NCI-H1105 treated with DMSO at 0.1 percent for 48 hours (cell line): ENCODE measurements around the gene ULK4.
"Not testable (repeated sequence)": the region's sequence is repeated elsewhere in the genome, so short reads cannot be mapped to it uniquely, and the experiment has no call there.

Source experiments
- DNase-seq: peaks from one replicate; lab custom pipeline; 2025; lab: John Stamatoyannopoulos, UW

Gene ULK4

GRCh38 chr3:41579861-41580260, 382.0 kb downstream of the ULK4 start:
- DNase-seq: no peak

GRCh38 chr3:41578798-41579197, 383.1 kb downstream of the ULK4 start:
- DNase-seq: no peak

- no peak for DNase-seq
Measured at GRCh38 chr3:41575724-41576123, 386.2 kb downstream of the ULK4 start.

- DNase-seq: no peak
Measured at GRCh38 chr3:41574900-41575299, 387.0 kb downstream of the ULK4 start.

- DNase-seq: no peak
Measured at GRCh38 chr3:41573591-41573990, 388.3 kb downstream of the ULK4 start.

- no peak for DNase-seq
Measured at GRCh38 chr3:41572092-41572491, 389.8 kb downstream of the ULK4 start.

GRCh38 chr3:41569632-41570305, 392.1 kb downstream of the ULK4 start:
- no peak for DNase-seq

GRCh38 chr3:41565948-41566514, 395.9 kb downstream of the ULK4 start:
- no peak for DNase-seq

- no peak for DNase-seq
Measured at GRCh38 chr3:41565003-41565402, 396.9 kb downstream of the ULK4 start.

- not testable (repeated sequence) for DNase-seq
Measured at GRCh38 chr3:41556245-41556644, 405.7 kb downstream of the ULK4 start.

- no peak for DNase-seq
Measured at GRCh38 chr3:41532976-41533375, 428.9 kb downstream of the ULK4 start.

- DNase-seq: no peak
Measured at GRCh38 chr3:41526995-41527573, 434.8 kb downstream of the ULK4 start.

- DNase-seq: no peak
Measured at GRCh38 chr3:41525303-41526064, 436.4 kb downstream of the ULK4 start.

GRCh38 chr3:41523897-41524296, 438.0 kb downstream of the ULK4 start:
- no peak for DNase-seq

- DNase-seq: no peak
Measured at GRCh38 chr3:41522612-41523011, 439.3 kb downstream of the ULK4 start.

GRCh38 chr3:41521010-41521655, 440.8 kb downstream of the ULK4 start:
- DNase-seq: no peak

GRCh38 chr3:41519746-41520145, 442.2 kb downstream of the ULK4 start:
- DNase-seq: no peak

- DNase-seq: no peak
Measured at GRCh38 chr3:41518626-41519025, 443.3 kb downstream of the ULK4 start.

GRCh38 chr3:41508063-41508696, 453.7 kb downstream of the ULK4 start:
- DNase-seq: no peak

- no peak for DNase-seq
Measured at GRCh38 chr3:41507336-41508062, 454.4 kb downstream of the ULK4 start.

- DNase-seq: no peak
Measured at GRCh38 chr3:41503998-41504623, 457.8 kb downstream of the ULK4 start.
